ENCODE results near the gene GUCA2A.
"Not testable (repeated sequence)": the region's sequence is repeated elsewhere in the genome, so short reads cannot be mapped to it uniquely, and the experiment has no call there.

GUCA2A gene

GRCh38 chr1:42164551-42165420, at the start of gene GUCA2A:
Gene GUCA2A (minus strand): TSS chr1:42164745. CDS start chr1:42164712, 33 bp downstream.
- H3K27me3 ChIP-seq (ENCODE audit: control insufficient read depth, insufficient read depth, low read length), result no peaks in the 10 kb centered on the region
- no peak within 1 kb of the TSS for H3K9ac ChIP-seq (ENCODE audit: low read length)
- H3K36me3 ChIP-seq (ENCODE audit: control insufficient read depth, insufficient read depth, low read length), result no peaks in the 10 kb centered on the region
- peak within 1 kb of the TSS; percentile 26; the same call in 1 of the 2 replicates for H3K4me3 ChIP-seq (ENCODE audit: low read depth, low read length)
- H3K4me1 ChIP-seq (ENCODE audit: control insufficient read depth, insufficient read depth, low read length), result peaks cover 21% of the 10 kb centered on the region
- no peaks in the 10 kb centered on the region for H3K9me3 ChIP-seq (ENCODE audit: control insufficient read depth, insufficient read depth, low read depth, low read length)
- no peak within 1 kb of the TSS for H3K27ac ChIP-seq (ENCODE audit: low read depth, low read length)

GRCh38 chr1:42211224-42211623, 46.7 kb upstream of the GUCA2A start:
- no peaks in the 10 kb centered on the region for H3K27me3 ChIP-seq (ENCODE audit: control insufficient read depth, insufficient read depth, low read length)
- H3K4me3 ChIP-seq (ENCODE audit: low read depth, low read length), result no peak overlapping the region
- H3K9me3 ChIP-seq (ENCODE audit: control insufficient read depth, insufficient read depth, low read depth, low read length), result no peaks in the 10 kb centered on the region
- H3K27ac ChIP-seq (ENCODE audit: low read depth, low read length), result no peak overlapping the region
- peaks cover 18% of the 10 kb centered on the region for H3K4me1 ChIP-seq (ENCODE audit: control insufficient read depth, insufficient read depth, low read length)
- 0 out of 2 replicates have a peak, but pooled peaks cover 3% of the 10 kb centered on the region for H3K36me3 ChIP-seq (ENCODE audit: control insufficient read depth, insufficient read depth, low read length)
- no peak overlapping the region for H3K9ac ChIP-seq (ENCODE audit: low read length)

GRCh38 chr1:42210421-42211133, 46.0 kb upstream of the GUCA2A start:
- Histone ChIP-seq H3K27ac (ENCODE audit: low read depth, low read length) (no peak overlapping the region), H3K4me3 (ENCODE audit: low read depth, low read length) (no peak overlapping the region), H3K9ac (ENCODE audit: low read length) (no peak overlapping the region), H3K4me1 (ENCODE audit: control insufficient read depth, insufficient read depth, low read length) (peaks cover 18% of the 10 kb centered on the region), H3K36me3 (ENCODE audit: control insufficient read depth, insufficient read depth, low read length) (0 out of 2 replicates have a peak, but pooled peaks cover 3% of the 10 kb centered on the region), H3K9me3 (ENCODE audit: control insufficient read depth, insufficient read depth, low read depth, low read length) (no peaks in the 10 kb centered on the region), H3K27me3 (ENCODE audit: control insufficient read depth, insufficient read depth, low read length) (no peaks in the 10 kb centered on the region)

GRCh38 chr1:42209526-42210251, 45.1 kb upstream of the GUCA2A start:
- Histone ChIP-seq H3K9ac (ENCODE audit: low read length) (no peak overlapping the region), H3K27me3 (ENCODE audit: control insufficient read depth, insufficient read depth, low read length) (no peaks in the 10 kb centered on the region), H3K27ac (ENCODE audit: low read depth, low read length) (no peak overlapping the region), H3K9me3 (ENCODE audit: control insufficient read depth, insufficient read depth, low read depth, low read length) (no peaks in the 10 kb centered on the region), H3K4me3 (ENCODE audit: low read depth, low read length) (no peak overlapping the region), H3K36me3 (ENCODE audit: control insufficient read depth, insufficient read depth, low read length) (0 out of 2 replicates have a peak, but pooled peaks cover 3% of the 10 kb centered on the region), H3K4me1 (ENCODE audit: control insufficient read depth, insufficient read depth, low read length) (peaks cover 18% of the 10 kb centered on the region)

- H3K4me1 ChIP-seq (ENCODE audit: control insufficient read depth, insufficient read depth, low read length), result peaks cover 18% of the 10 kb centered on the region
- H3K9me3 ChIP-seq (ENCODE audit: control insufficient read depth, insufficient read depth, low read depth, low read length); H3K36me3 ChIP-seq (ENCODE audit: control insufficient read depth, insufficient read depth, low read length); H3K4me3 ChIP-seq (ENCODE audit: low read depth, low read length); H3K9ac ChIP-seq (ENCODE audit: low read length); H3K27ac ChIP-seq (ENCODE audit: low read depth, low read length); H3K27me3 ChIP-seq (ENCODE audit: control insufficient read depth, insufficient read depth, low read length): not testable (repeated sequence)
Measured at GRCh38 chr1:42206930-42207329, 42.4 kb upstream of the GUCA2A start.

- Histone ChIP-seq H3K36me3 (ENCODE audit: control insufficient read depth, insufficient read depth, low read length) (0 out of 2 replicates have a peak, but pooled peaks cover 3% of the 10 kb centered on the region), H3K4me1 (ENCODE audit: control insufficient read depth, insufficient read depth, low read length) (peaks cover 16% of the 10 kb centered on the region), H3K27ac (ENCODE audit: low read depth, low read length) (no peak overlapping the region)
Measured at GRCh38 chr1:42206164-42206563, 41.6 kb upstream of the GUCA2A start.

GRCh38 chr1:42201986-42202385, 37.4 kb upstream of the GUCA2A start:
- Histone ChIP-seq H3K27me3 (ENCODE audit: control insufficient read depth, insufficient read depth, low read length) (no peaks in the 10 kb centered on the region), H3K36me3 (ENCODE audit: control insufficient read depth, insufficient read depth, low read length) (peaks cover 18% of the 10 kb centered on the region), H3K4me3 (ENCODE audit: low read depth, low read length) (no peak overlapping the region), H3K27ac (ENCODE audit: low read depth, low read length) (no peak overlapping the region), H3K9ac (ENCODE audit: low read length) (no peak overlapping the region), H3K9me3 (ENCODE audit: control insufficient read depth, insufficient read depth, low read depth, low read length) (no peaks in the 10 kb centered on the region), H3K4me1 (ENCODE audit: control insufficient read depth, insufficient read depth, low read length) (no peaks in the 10 kb centered on the region)

More at GRCh38 chr1:42206164-42206563, 41.6 kb upstream of the GUCA2A start:
- H3K27me3 ChIP-seq (ENCODE audit: control insufficient read depth, insufficient read depth, low read length), result no peaks in the 10 kb centered on the region
- H3K4me3 ChIP-seq (ENCODE audit: low read depth, low read length), result no peak overlapping the region
- H3K9ac ChIP-seq (ENCODE audit: low read length), result no peak overlapping the region
- no peaks in the 10 kb centered on the region for H3K9me3 ChIP-seq (ENCODE audit: control insufficient read depth, insufficient read depth, low read depth, low read length)

- H3K4me1 ChIP-seq (ENCODE audit: control insufficient read depth, insufficient read depth, low read length), result no peaks in the 10 kb centered on the region
- no peaks in the 10 kb centered on the region for H3K9me3 ChIP-seq (ENCODE audit: control insufficient read depth, insufficient read depth, low read depth, low read length)
- H3K36me3 ChIP-seq (ENCODE audit: control insufficient read depth, insufficient read depth, low read length), result peaks cover 49% of the 10 kb centered on the region
Measured at GRCh38 chr1:42198251-42198650, 33.7 kb upstream of the GUCA2A start.

GRCh38 chr1:42195841-42196240, 31.3 kb upstream of the GUCA2A start:
- H3K9me3 ChIP-seq (ENCODE audit: control insufficient read depth, insufficient read depth, low read depth, low read length), result no peaks in the 10 kb centered on the region
- H3K4me3 ChIP-seq (ENCODE audit: low read depth, low read length), result no peak overlapping the region
- no peak overlapping the region for H3K27ac ChIP-seq (ENCODE audit: low read depth, low read length)
- H3K9ac ChIP-seq (ENCODE audit: low read length), result no peak overlapping the region
- H3K27me3 ChIP-seq (ENCODE audit: control insufficient read depth, insufficient read depth, low read length), result no peaks in the 10 kb centered on the region
- peaks cover 57% of the 10 kb centered on the region for H3K36me3 ChIP-seq (ENCODE audit: control insufficient read depth, insufficient read depth, low read length)
- H3K4me1 ChIP-seq (ENCODE audit: control insufficient read depth, insufficient read depth, low read length), result no peaks in the 10 kb centered on the region

More at GRCh38 chr1:42198251-42198650, 33.7 kb upstream of the GUCA2A start:
- H3K27me3 ChIP-seq (ENCODE audit: control insufficient read depth, insufficient read depth, low read length), result no peaks in the 10 kb centered on the region
- no peak overlapping the region for H3K27ac ChIP-seq (ENCODE audit: low read depth, low read length)
- no peak overlapping the region for H3K4me3 ChIP-seq (ENCODE audit: low read depth, low read length)
- H3K9ac ChIP-seq (ENCODE audit: low read length), result no peak overlapping the region

GRCh38 chr1:42192106-42192505, 27.6 kb upstream of the GUCA2A start:
- H3K27me3 ChIP-seq (ENCODE audit: control insufficient read depth, insufficient read depth, low read length), result no peaks in the 10 kb centered on the region
- H3K36me3 ChIP-seq (ENCODE audit: control insufficient read depth, insufficient read depth, low read length), result peaks cover 65% of the 10 kb centered on the region
- no peak overlapping the region for H3K27ac ChIP-seq (ENCODE audit: low read depth, low read length)
- no peaks in the 10 kb centered on the region for H3K4me1 ChIP-seq (ENCODE audit: control insufficient read depth, insufficient read depth, low read length)
- H3K4me3 ChIP-seq (ENCODE audit: low read depth, low read length), result no peak overlapping the region
- H3K9me3 ChIP-seq (ENCODE audit: control insufficient read depth, insufficient read depth, low read depth, low read length), result no peaks in the 10 kb centered on the region
- no peak overlapping the region for H3K9ac ChIP-seq (ENCODE audit: low read length)

All from HUES6 (cell line).